NCI-H2227 (cell line): ENCODE results near the gene DNAJC1.

Experiments used
- DNase-seq: peaks from one replicate; lab custom pipeline; 2025; ENCODE audit not compliant: unreplicated experiment; lab: John Stamatoyannopoulos, UW

The DNAJC1 gene

DNA sequence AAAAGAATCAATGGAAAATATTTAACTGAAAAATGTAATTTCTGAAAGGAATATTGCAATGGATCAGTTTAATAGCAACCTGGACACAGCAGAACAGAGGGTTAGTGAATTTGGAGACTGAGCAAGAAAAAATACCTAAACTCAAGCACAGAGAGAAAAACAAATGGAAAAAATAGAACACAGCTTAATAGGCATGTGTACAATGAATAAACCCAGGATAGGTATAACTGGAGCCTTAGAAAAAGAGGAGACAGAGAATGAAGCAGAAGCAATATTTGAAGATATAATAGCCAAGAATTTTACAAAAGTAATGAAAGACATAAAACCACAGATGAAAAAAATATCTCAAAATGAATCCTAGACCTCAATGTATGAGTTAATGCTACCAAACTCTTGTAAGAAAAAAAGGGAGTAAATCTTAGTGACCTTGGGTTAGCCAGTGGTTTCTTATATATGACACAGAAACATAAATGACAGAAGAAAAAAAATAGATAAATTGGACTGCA, 2.9 kb upstream of the DNAJC1 start:
- DNase-seq: no peak

DNA sequence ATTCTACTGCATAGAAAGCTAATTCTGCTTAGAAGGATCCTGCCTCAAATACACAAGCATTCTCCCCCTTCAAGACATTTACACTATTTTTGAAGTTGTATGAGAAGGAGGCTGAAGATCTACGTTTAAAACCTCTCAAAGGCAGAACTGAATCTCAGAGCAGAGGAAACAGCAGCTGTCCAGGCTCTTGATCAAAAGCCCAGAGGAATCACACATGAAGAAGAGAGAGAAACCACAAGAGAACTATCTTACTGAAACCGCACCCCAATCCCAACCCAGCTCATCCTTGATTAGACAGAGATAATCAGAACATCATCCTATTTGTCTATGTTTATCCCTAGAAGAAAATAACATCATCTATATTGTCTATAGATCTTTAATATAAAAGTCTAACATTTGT, 2.2 kb upstream of the DNAJC1 start:
- no peak for DNase-seq

DNA sequence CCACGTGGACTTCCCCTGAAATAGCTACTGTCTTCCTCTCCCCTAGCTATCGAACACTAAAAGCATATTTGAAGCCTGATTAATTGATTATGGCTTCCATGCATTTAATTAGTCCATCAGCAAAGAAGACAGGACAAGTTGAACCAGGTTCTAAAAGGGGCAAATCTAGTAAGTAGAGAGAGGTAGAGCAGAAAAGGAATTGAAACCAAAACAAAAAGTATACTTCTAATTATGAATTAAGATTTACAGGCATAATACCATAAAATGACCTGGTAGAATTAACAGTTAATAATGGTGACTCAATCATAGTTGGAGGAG, 393 bp upstream of the DNAJC1 start:
- no peak for DNase-seq

DNA sequence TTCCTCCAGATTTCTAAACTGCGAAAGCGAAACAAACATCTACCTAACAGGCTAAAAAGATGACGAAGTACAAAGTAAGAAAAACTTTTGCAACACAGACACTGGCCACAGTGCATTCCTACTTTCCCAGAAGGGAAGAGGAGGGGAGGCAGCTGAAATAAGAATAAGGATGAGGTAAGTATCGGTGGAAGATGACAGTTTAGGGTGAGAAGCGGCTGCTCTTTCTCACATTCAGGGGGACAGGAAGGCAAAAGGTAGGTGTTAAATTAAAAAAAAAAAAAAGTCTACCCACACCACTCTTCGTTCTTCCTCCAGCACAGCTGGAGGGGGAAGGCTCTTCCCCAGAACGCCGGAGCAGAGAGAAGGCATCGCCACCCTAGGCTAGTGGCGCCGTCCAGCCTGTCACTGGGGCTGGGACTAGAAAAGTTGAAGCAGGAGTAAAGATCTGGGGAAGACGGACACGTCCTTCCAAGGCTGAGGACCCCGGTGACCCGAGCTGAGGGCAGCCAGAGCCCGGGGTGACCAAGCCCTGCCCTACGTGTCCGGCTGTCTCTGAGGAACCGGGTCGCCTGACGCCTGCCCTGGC, 846 bp downstream of the DNAJC1 start:
- peak; percentile 31 for DNase-seq

- no peak for DNase-seq
Measured at GRCh38 chr10:21995557-21995956, 8.0 kb downstream of the DNAJC1 start.

- peak; percentile 17 for DNase-seq
Measured at GRCh38 chr10:21993360-21994001, 10.0 kb downstream of the DNAJC1 start.

DNA sequence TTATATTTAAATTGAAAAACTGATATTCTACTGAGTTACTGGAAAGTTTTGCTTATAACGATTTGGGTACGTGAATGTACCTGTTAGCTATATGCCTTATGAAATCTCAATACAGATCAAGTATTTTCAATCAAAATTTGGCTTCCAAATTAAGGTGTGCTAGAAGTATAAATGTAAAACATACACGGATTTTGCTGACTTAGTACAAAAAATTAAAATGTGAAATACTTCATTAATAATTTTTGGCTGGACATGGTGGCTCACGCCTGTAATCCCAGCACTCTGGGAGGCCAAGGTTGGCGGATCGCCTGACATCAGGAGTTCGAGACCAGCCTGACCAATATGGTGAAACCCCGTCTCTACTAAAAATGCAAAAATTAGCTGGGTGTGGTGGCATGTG, 11.7 kb downstream of the DNAJC1 start:
- DNase-seq: no peak

DNA sequence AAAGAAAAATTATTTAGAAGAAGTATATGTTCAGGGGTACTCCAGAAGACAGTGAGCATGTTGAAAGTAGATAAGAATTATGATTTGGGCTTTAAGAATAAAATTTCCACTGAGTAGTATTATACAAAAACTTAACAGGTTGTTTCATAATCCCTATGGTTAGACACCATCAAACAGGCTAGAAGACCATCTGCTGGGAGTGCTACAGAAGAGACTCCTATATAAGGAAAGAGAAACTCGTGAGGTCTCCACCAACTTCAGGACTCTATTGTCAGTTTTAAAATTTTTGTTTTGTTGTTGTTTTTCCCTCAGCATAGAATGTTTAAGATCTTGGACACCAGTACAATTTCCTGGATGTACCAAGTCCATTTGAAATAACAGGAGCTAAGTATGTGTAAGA, 13.1 kb downstream of the DNAJC1 start:
- no peak for DNase-seq

DNA sequence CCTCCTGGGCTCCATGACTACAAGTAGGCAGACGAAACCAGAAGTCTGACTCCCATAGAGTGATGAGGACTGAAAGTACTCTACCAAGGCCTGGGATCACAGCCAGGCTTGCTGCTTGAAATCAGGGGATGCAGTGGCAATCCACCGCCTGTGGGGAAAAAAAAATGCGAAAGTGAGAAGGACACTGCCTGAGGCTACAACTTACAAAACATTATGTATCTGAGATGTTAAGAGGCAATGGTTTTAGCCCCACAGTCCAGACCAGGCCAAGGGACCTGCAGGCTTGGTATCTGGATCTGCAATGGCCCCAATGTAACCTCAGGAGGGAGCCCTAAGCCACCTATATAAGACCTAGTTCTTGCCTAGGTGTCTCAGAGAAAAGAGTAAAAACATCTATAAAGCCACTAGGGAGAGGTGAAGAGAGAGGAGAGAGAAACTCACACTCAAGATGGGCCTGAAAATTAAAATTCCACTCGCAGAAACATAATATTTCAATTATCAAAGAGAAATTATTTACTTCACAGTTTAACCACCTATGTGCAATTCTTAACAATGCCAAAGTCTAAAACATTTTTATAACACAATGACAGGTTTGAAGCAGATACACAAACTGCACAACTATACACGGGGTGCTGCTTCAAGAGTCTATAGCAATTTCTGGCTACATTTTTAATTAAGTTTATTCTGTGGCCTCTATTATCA, 13.9 kb downstream of the DNAJC1 start:
- DNase-seq: peak; percentile 48

DNA sequence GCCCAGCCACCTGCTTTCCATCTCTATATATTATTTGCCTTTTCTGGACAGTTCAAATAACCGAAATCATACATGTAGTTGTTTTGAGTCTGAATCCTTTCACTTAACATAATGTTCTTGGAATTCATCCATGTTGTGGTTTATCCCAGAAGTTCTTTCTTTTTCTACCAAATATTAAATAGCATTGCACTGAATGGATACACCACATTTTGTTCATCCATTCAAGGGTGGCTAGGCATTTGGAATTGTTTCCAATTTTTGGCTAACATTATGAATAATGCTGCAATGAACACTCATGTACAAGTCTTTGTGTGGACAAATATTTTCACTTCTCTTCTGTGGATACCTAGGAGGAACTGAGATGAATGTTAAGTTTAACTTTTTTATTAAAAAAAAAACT, 18.0 kb downstream of the DNAJC1 start:
- no peak for DNase-seq

DNA sequence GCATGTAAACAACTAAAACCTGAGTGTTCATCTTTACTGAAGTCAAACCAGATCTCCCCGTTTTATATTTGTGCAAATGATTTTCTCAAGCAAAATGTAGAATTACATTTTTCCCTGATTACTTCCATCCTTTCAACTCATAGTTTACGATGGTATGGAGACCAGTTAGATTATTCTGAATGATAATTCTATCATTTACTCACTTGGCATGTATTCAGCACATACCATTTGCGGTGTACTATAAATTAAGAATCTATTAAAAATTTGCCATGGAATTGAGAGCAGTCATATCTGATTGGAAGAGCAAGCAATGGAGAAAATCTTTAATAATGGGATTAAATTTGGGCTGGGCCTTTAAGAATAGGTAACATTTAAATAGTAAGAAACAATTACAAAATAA, 22.4 kb downstream of the DNAJC1 start:
- DNase-seq: no peak

- DNase-seq: no peak
Measured at GRCh38 chr10:21980691-21981090, 22.8 kb downstream of the DNAJC1 start.

GRCh38 chr10:21978191-21978862, 25.2 kb downstream of the DNAJC1 start:
- no peak for DNase-seq

GRCh38 chr10:21976739-21977138, 26.8 kb downstream of the DNAJC1 start:
- DNase-seq: peak; percentile 18

DNA sequence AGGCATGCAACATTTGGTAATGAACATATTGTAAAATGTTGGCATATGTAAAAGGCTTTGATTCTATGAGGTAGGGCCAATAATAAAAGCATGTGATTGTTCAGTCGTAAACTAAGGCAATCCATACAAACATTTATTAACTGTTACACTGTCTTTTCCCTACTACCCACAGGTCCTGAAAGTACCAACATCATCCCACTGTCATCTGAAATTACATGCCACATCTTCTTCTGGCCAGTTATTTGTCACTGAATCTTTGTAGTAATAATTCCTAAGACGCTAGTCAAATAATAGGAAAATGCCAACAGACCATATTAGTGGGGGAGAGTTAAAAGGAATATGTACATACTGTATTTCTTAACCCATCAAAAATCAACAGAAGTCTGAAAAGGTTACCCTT, 27.2 kb downstream of the DNAJC1 start:
- no peak for DNase-seq

- peak; percentile 22 for DNase-seq
Measured at GRCh38 chr10:21975378-21975990, 28.0 kb downstream of the DNAJC1 start.

DNA sequence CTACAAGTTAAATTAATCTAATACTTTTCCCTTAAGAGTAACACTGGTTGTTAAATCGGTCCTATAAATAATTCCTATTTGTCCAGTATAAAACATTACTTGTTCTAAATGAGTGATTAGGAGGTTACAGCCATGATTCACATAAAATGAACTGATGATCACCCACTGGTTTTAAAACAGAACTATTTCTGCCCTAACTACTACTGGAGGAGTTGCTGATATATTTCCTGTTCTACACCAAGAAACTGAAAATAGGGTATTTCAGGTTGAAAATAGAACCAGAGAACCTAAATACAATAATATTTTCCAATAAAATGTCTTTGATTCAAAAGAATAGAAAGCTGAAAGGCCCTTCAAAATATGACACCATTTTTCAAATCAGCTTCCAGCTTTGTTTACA, 30.9 kb downstream of the DNAJC1 start:
- DNase-seq: no peak

DNA sequence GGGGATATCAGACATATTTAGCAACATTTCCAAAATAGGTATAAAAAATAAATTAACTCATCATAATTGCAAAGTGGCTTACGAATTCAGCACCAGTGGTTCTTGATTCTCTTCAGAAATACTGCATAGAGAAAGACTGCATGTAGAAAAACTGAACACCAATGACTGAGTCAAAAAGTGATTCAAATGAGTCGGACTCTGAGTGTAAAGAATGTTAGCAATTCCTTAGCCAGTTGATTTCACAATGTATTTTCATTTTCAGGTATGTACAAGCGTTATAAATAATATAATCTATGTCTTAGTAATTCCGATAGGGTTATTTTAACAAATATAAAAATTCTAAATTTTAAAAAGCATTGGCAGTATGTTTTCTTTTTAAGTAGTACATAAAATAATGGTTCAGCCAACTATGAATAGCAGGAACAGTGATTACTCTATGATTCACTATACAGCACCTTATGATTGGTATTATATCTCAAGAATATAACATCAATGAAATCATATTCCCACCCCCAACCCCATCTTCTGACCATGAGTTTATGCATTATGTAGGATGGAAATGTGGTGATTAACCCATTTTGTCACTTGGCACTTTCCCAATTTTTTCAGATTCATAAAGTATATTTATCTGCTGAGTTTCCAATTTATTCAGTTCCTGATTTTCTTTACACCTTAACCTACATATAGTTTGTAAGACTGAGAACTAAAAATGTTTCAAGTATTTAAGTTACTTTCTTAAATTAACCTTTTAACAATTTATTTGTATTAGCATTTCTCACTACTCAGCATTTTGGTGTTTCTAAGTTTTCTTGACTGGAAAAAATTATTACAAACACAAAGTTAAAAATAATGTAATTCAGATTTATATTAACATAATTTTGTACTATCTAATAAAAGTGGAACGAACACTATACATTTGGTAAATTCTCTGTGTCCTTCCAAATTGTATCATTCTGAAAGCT, 33.9 kb downstream of the DNAJC1 start:
- DNase-seq: no peak

- no peak for DNase-seq
Measured at GRCh38 chr10:21964983-21965665, 38.4 kb downstream of the DNAJC1 start.

DNA sequence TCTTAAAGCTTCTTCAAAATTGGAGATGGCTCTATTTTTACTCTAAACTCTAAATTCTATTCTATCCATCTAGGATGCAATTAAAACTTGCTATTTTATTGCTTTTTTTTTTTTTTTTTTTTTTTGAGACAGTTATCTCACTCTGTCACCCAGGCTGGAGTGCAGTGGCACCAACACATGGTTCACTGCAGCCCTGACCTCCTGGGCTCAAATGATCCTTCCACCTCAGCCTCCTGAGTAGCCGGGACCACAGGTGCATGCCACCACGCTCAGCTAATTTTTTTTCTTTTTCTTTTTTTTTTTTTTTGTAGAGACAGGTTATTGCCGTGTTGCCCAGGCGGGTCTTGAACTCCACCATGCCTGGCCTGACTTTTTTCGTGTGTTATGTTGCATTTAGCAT, 41.2 kb downstream of the DNAJC1 start:
- DNase-seq: no peak
